H1 (cell line): Measurements from ENCODE around the gene TEAD1. TPM values are rescaled to one million over a fixed set of nuclear protein-coding genes. Genes with fewer than 3 reads are reported as not detected.

Source experiments
- EP300 ChIP-seq, 2 experiments: IDR thresholded peaks; 1 replicate in 1 of 2; 2 replicates in 1 of 2; pipeline ENCODE4 v1.6.1; 2011 to 2012; ENCODE audit warnings: low read depth in 2 of 2, low read length in 2 of 2, mild to moderate bottlenecking in 2 of 2, borderline replicate concordance in 1 of 2, inconsistent platforms in 1 of 2, moderate library complexity in 1 of 2
- NRF1 ChIP-seq: IDR thresholded peaks from 2 replicates; pipeline ENCODE4 v1.6.1; 2011; ENCODE audit warnings: mild to moderate bottlenecking, low read depth, low read length, improper control_type of control experiment
- SIN3A ChIP-seq, 2 experiments: IDR thresholded peaks in 1 of 2; conservative IDR thresholded peaks in 1 of 2; 2 replicates each; pipeline ENCODE4 v1.6.1; 2011 to 2012; ENCODE audit warnings: low read length in 2 of 2, improper control_type of control experiment in 1 of 2, low read depth in 1 of 2, mild to moderate bottlenecking in 1 of 2
- TAF7 ChIP-seq: optimal IDR thresholded peaks from 2 replicates; pipeline ENCODE3; 2011; ENCODE audit warnings: low read depth, mild to moderate bottlenecking, inconsistent platforms, low read length, moderate library complexity, borderline replicate concordance
- polyA plus RNA-seq, 7 experiments: library from polyadenylated mRNA; depleted of rRNA in 3 of 7; stranded (reverse) in 5 of 7; unstranded in 2 of 7; fragments of >200 nt in 5 of 7; fragments of 200-250 nt in 2 of 7; gene quantifications; 1 replicate in 5 of 7; 2 replicates in 1 of 7; 4 replicates in 1 of 7; pipeline versions ENCODE4 v1.2.1 to v1.2.3, GENCODE V29; 2011 to 2013; ENCODE audit warnings: missing spikeins in 2 of 7, mixed read lengths in 2 of 7
- total RNA-seq: library from RNA; stranded (reverse); fragmentation: NEBNext Ultra II Directional; extraction: Animal tissue kit (Norgen Biotek cat#: 25700); gene quantifications from 2 replicates; pipeline ENCODE4 v1.2.1, GENCODE V29; 2021
- TF ChIP-seq, protein P1 (sequence below): fragments of 300-600 bp; sonication (generic); IDR thresholded peaks from 2 replicates; pipeline ENCODE4 v1.7.1; 2012; ENCODE audit warnings: low read length, moderate library complexity, mild to moderate bottlenecking, inconsistent platforms; ENCODE audit not compliant: insufficient replicate concordance
- TF ChIP-seq, protein P2 (sequence below), 3 experiments: IDR thresholded peaks; 1 replicate in 2 of 3; 2 replicates in 1 of 3; pipeline versions ENCODE4 v1.5.1 to v1.6.1; 2011; ENCODE audit warnings: low read length in 3 of 3, mild to moderate bottlenecking in 3 of 3, inconsistent platforms in 2 of 3, low read depth in 1 of 3, moderate library complexity in 1 of 3; ENCODE audit not compliant: insufficient read depth in 1 of 3; ENCODE audit errors: control extremely low read depth in 1 of 3

Gene TEAD1
- total and polyA plus RNA-seq, 2 of the 8 experiments (the other 6 are each of a cell fraction or from before 2014, with no cell fraction given), result 15.6 to 67.4 TPM

GRCh38 chr11:12862696-12863469, 188.7 kb downstream of the TEAD1 start (continued):
- TF ChIP-seq, protein P1, sequence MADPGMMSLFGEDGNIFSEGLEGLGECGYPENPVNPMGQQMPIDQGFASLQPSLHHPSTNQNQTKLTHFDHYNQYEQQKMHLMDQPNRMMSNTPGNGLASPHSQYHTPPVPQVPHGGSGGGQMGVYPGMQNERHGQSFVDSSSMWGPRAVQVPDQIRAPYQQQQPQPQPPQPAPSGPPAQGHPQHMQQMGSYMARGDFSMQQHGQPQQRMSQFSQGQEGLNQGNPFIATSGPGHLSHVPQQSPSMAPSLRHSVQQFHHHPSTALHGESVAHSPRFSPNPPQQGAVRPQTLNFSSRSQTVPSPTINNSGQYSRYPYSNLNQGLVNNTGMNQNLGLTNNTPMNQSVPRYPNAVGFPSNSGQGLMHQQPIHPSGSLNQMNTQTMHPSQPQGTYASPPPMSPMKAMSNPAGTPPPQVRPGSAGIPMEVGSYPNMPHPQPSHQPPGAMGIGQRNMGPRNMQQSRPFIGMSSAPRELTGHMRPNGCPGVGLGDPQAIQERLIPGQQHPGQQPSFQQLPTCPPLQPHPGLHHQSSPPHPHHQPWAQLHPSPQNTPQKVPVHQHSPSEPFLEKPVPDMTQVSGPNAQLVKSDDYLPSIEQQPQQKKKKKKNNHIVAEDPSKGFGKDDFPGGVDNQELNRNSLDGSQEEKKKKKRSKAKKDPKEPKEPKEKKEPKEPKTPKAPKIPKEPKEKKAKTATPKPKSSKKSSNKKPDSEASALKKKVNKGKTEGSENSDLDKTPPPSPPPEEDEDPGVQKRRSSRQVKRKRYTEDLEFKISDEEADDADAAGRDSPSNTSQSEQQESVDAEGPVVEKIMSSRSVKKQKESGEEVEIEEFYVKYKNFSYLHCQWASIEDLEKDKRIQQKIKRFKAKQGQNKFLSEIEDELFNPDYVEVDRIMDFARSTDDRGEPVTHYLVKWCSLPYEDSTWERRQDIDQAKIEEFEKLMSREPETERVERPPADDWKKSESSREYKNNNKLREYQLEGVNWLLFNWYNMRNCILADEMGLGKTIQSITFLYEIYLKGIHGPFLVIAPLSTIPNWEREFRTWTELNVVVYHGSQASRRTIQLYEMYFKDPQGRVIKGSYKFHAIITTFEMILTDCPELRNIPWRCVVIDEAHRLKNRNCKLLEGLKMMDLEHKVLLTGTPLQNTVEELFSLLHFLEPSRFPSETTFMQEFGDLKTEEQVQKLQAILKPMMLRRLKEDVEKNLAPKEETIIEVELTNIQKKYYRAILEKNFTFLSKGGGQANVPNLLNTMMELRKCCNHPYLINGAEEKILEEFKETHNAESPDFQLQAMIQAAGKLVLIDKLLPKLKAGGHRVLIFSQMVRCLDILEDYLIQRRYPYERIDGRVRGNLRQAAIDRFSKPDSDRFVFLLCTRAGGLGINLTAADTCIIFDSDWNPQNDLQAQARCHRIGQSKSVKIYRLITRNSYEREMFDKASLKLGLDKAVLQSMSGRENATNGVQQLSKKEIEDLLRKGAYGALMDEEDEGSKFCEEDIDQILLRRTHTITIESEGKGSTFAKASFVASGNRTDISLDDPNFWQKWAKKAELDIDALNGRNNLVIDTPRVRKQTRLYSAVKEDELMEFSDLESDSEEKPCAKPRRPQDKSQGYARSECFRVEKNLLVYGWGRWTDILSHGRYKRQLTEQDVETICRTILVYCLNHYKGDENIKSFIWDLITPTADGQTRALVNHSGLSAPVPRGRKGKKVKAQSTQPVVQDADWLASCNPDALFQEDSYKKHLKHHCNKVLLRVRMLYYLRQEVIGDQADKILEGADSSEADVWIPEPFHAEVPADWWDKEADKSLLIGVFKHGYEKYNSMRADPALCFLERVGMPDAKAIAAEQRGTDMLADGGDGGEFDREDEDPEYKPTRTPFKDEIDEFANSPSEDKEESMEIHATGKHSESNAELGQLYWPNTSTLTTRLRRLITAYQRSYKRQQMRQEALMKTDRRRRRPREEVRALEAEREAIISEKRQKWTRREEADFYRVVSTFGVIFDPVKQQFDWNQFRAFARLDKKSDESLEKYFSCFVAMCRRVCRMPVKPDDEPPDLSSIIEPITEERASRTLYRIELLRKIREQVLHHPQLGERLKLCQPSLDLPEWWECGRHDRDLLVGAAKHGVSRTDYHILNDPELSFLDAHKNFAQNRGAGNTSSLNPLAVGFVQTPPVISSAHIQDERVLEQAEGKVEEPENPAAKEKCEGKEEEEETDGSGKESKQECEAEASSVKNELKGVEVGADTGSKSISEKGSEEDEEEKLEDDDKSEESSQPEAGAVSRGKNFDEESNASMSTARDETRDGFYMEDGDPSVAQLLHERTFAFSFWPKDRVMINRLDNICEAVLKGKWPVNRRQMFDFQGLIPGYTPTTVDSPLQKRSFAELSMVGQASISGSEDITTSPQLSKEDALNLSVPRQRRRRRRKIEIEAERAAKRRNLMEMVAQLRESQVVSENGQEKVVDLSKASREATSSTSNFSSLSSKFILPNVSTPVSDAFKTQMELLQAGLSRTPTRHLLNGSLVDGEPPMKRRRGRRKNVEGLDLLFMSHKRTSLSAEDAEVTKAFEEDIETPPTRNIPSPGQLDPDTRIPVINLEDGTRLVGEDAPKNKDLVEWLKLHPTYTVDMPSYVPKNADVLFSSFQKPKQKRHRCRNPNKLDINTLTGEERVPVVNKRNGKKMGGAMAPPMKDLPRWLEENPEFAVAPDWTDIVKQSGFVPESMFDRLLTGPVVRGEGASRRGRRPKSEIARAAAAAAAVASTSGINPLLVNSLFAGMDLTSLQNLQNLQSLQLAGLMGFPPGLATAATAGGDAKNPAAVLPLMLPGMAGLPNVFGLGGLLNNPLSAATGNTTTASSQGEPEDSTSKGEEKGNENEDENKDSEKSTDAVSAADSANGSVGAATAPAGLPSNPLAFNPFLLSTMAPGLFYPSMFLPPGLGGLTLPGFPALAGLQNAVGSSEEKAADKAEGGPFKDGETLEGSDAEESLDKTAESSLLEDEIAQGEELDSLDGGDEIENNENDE, result peak; percentile 36
- TF ChIP-seq NRF1 (no peak), SIN3A (conservative IDR thresholded peaks at IDR 0.05 in 1 of 2, IDR thresholded peaks at IDR 0.05 in 1 of 2; ENCODE audit: low read depth in 1 of 2, low read length in 2 of 2) (peak in 1 of 2 experiments; percentile 59; a peak in 1 of 4 replicates), TAF7 (peak; percentile 53), EP300 (IDR thresholded peaks at IDR 0.05; ENCODE audit: borderline replicate concordance in 1 of 2, low read depth in 2 of 2, low read length in 2 of 2) (no peak; a peak in 1 of 3 replicates)
- TF ChIP-seq, protein P2, sequence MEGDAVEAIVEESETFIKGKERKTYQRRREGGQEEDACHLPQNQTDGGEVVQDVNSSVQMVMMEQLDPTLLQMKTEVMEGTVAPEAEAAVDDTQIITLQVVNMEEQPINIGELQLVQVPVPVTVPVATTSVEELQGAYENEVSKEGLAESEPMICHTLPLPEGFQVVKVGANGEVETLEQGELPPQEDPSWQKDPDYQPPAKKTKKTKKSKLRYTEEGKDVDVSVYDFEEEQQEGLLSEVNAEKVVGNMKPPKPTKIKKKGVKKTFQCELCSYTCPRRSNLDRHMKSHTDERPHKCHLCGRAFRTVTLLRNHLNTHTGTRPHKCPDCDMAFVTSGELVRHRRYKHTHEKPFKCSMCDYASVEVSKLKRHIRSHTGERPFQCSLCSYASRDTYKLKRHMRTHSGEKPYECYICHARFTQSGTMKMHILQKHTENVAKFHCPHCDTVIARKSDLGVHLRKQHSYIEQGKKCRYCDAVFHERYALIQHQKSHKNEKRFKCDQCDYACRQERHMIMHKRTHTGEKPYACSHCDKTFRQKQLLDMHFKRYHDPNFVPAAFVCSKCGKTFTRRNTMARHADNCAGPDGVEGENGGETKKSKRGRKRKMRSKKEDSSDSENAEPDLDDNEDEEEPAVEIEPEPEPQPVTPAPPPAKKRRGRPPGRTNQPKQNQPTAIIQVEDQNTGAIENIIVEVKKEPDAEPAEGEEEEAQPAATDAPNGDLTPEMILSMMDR (IDR thresholded peaks at IDR 0.05; ENCODE audit: control extremely low read depth in 1 of 3, insufficient read depth in 1 of 3, low read depth in 1 of 3, low read length in 3 of 3), result no peak
